Stomach smooth muscle (tissue), 2 donors: ENCODE data around the gene IFNB1.

ENCODE experiments used
- H3K27ac ChIP-seq: one replicate; pipeline ENCODE4 v1.7.0; 2013; ENCODE audit warnings: mild to moderate bottlenecking, low read length, inconsistent platforms
- H3K27me3 ChIP-seq, 2 donors: one replicate each; pipeline ENCODE4 v1.7.0; 2013; ENCODE audit warnings: low read length in 2 of 2; ENCODE audit not compliant: insufficient read depth in 2 of 2, control insufficient read depth in 1 of 2
- H3K36me3 ChIP-seq, 2 donors: one replicate each; pipeline ENCODE4 v1.7.0; 2013; ENCODE audit warnings: low read length in 2 of 2; ENCODE audit not compliant: control insufficient read depth in 2 of 2, insufficient read depth in 2 of 2
- H3K4me1 ChIP-seq: one replicate; pipeline ENCODE4 v1.7.0; 2013; ENCODE audit warnings: low read length; ENCODE audit not compliant: control insufficient read depth, insufficient read depth
- H3K4me3 ChIP-seq, 2 donors: one replicate each; pipeline ENCODE4 v1.7.0; 2013; ENCODE audit warnings: low read length in 2 of 2
- H3K9ac ChIP-seq, 2 donors: one replicate each; pipeline ENCODE4 v1.7.0; 2013; ENCODE audit warnings: low read length in 2 of 2, mild to moderate bottlenecking in 1 of 2
- H3K9me3 ChIP-seq, 2 donors: one replicate each; pipeline ENCODE4 v1.7.0; 2013; ENCODE audit warnings: low read length in 2 of 2; ENCODE audit not compliant: control insufficient read depth in 2 of 2
- donor health status: healthy.
- donor health status: Pancreatic carcinoma.

The IFNB1 gene

GRCh38 chr9:21070906-21071305 is 6.8 kb downstream of the IFNB1 start:
- H3K27me3 ChIP-seq = no peaks in the 10 kb centered on the region
- no peaks in the 10 kb centered on the region for H3K36me3 ChIP-seq
- H3K27ac ChIP-seq = no peak overlapping the region
- no peaks in the 10 kb centered on the region for H3K4me1 ChIP-seq
- H3K4me3 ChIP-seq = no peak overlapping the region
- no peaks in the 10 kb centered on the region for H3K9me3 ChIP-seq
- H3K9ac ChIP-seq = no peak overlapping the region

- peak overlapping the region; percentile 15 to 36 for H3K4me3 ChIP-seq
- no peaks in the 10 kb centered on the region for H3K27me3 ChIP-seq
- H3K36me3 ChIP-seq = no peaks in the 10 kb centered on the region
- H3K9ac ChIP-seq = no peak overlapping the region
- H3K9me3 ChIP-seq = no peaks in the 10 kb centered on the region
- H3K27ac ChIP-seq = no peak overlapping the region
- no peaks in the 10 kb centered on the region for H3K4me1 ChIP-seq
Measured at GRCh38 chr9:21070171-21070571, 7.6 kb downstream of the IFNB1 start.

GRCh38 chr9:21060919-21061561 is 16.7 kb downstream of the IFNB1 start:
- Histone ChIP-seq H3K36me3 (no peaks in the 10 kb centered on the region), H3K9me3 (no peaks in the 10 kb centered on the region), H3K4me3 (no peak overlapping the region), H3K27me3 (no peaks in the 10 kb centered on the region), H3K27ac (no peak overlapping the region), H3K4me1 (no peaks in the 10 kb centered on the region), H3K9ac (no peak overlapping the region)

- no peaks in the 10 kb centered on the region for H3K9me3 ChIP-seq
- H3K27me3 ChIP-seq = no peaks in the 10 kb centered on the region
- H3K9ac ChIP-seq = no peak overlapping the region
- no peaks in the 10 kb centered on the region for H3K4me1 ChIP-seq
- no peaks in the 10 kb centered on the region for H3K36me3 ChIP-seq
- no peak overlapping the region for H3K4me3 ChIP-seq
- H3K27ac ChIP-seq = no peak overlapping the region
Measured at GRCh38 chr9:21056931-21057330, 20.8 kb downstream of the IFNB1 start.

- Histone ChIP-seq H3K27me3 (no peaks in the 10 kb centered on the region), H3K9ac (no peak overlapping the region)
Measured at GRCh38 chr9:21053851-21054250, 23.9 kb downstream of the IFNB1 start.

DNA sequence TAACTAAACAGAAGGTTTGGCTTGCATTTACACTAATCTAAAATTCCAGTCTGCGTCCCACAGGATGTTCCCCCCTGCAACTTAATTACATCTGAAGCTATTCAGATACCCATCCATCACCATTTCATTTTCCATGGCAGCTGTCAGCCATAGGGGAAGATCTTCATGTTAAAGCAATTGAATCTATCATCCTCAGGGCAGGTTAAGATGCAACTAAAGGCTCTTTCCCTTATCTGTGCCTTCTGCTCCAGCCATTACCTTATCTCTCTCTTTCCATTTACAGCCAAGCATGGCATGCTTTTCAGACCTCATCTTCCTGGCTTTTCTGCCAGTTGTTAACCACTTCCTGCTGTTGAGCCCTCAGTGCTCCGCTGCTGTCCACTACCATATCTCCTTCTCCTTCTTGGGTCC is 30.5 kb downstream of the IFNB1 start:
- H3K27me3 ChIP-seq = no peaks in the 10 kb centered on the region
- H3K9ac ChIP-seq = no peak overlapping the region
- H3K27ac ChIP-seq = no peak overlapping the region
- no peaks in the 10 kb centered on the region for H3K4me1 ChIP-seq
- H3K9me3 ChIP-seq = no peaks in the 10 kb centered on the region
- H3K4me3 ChIP-seq = no peak overlapping the region
- H3K36me3 ChIP-seq = no peaks in the 10 kb centered on the region

More at GRCh38 chr9:21053851-21054250, 23.9 kb downstream of the IFNB1 start:
- Histone ChIP-seq H3K4me3 (no peak overlapping the region), H3K36me3 (no peaks in the 10 kb centered on the region), H3K4me1 (no peaks in the 10 kb centered on the region), H3K27ac (no peak overlapping the region), H3K9me3 (no peaks in the 10 kb centered on the region)

DNA sequence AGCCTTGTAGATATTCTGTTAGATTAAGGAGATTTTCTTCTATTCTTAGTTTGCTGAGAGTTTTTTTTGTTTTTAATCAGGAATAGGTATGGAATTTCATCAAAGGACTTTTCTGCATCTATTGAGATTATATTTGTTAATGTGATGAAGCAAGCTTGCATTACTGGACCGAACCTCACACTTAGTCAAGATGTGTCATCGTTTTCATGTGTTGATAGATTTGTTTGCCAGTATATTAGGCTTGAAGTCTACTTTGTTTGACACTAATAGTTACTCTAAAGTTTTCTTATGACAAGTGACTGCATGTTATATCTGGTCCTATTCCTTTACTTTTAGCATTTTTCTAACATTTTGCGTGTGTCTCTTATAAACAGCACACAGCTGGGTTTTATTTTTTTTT is 33.9 kb downstream of the IFNB1 start:
- H3K36me3 ChIP-seq = no peaks in the 10 kb centered on the region
- no peaks in the 10 kb centered on the region for H3K27me3 ChIP-seq
- no peak overlapping the region for H3K9ac ChIP-seq
- H3K4me3 ChIP-seq = no peak overlapping the region
- no peak overlapping the region for H3K27ac ChIP-seq
- no peaks in the 10 kb centered on the region for H3K9me3 ChIP-seq
- H3K4me1 ChIP-seq = no peaks in the 10 kb centered on the region

GRCh38 chr9:21042466-21042865 is 35.3 kb downstream of the IFNB1 start:
- H3K27ac ChIP-seq = no peak overlapping the region
- no peaks in the 10 kb centered on the region for H3K27me3 ChIP-seq
- H3K9ac ChIP-seq = no peak overlapping the region
- no peaks in the 10 kb centered on the region for H3K4me1 ChIP-seq
- no peaks in the 10 kb centered on the region for H3K9me3 ChIP-seq
- H3K36me3 ChIP-seq = no peaks in the 10 kb centered on the region
- no peak overlapping the region for H3K4me3 ChIP-seq

- Histone ChIP-seq H3K9ac (no peak overlapping the region), H3K27me3 (no peaks in the 10 kb centered on the region), H3K9me3 (no peaks in the 10 kb centered on the region), H3K4me1 (no peaks in the 10 kb centered on the region), H3K27ac (no peak overlapping the region), H3K36me3 (no peaks in the 10 kb centered on the region), H3K4me3 (no peak overlapping the region)
Measured at GRCh38 chr9:21039302-21039701, 38.4 kb downstream of the IFNB1 start.

GRCh38 chr9:21037278-21037677 is 40.5 kb downstream of the IFNB1 start:
- no peaks in the 10 kb centered on the region for H3K36me3 ChIP-seq
- H3K27ac ChIP-seq = no peak overlapping the region
- H3K4me1 ChIP-seq = no peaks in the 10 kb centered on the region
- H3K9ac ChIP-seq = no peak overlapping the region
- no peaks in the 10 kb centered on the region for H3K9me3 ChIP-seq
- H3K4me3 ChIP-seq = no peak overlapping the region
- H3K27me3 ChIP-seq = no peaks in the 10 kb centered on the region

DNA sequence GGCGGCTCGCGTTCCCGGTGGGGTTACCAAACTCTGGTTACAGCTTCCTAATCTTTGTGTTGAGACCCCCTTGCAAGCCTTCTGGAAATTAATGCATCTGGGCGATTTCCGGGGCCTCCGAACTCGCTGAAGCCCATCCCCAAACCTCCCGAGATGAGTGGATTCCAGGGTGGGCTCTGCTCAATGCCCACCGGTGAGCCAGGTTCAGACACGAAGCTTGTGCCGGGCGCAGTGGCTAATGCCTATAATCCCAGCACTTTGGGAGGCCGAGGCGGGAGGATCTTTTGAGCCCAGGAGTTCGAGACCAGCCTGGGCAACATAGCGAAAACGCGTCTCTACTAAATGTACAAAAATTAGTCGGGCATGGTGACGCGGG is 45.9 kb downstream of the IFNB1 start:
- Histone ChIP-seq H3K9me3 (no peaks in the 10 kb centered on the region), H3K27ac (peak overlapping the region; percentile 69), H3K36me3 (no peaks in the 10 kb centered on the region), H3K4me3 (peak overlapping the region; percentile 61 to 79), H3K9ac (peak overlapping the region; percentile 50 to 79), H3K27me3 (no peaks in the 10 kb centered on the region), H3K4me1 (peaks cover 12% of the 10 kb centered on the region)
